ENCODE measurements around the gene LAG3.

DNA sequence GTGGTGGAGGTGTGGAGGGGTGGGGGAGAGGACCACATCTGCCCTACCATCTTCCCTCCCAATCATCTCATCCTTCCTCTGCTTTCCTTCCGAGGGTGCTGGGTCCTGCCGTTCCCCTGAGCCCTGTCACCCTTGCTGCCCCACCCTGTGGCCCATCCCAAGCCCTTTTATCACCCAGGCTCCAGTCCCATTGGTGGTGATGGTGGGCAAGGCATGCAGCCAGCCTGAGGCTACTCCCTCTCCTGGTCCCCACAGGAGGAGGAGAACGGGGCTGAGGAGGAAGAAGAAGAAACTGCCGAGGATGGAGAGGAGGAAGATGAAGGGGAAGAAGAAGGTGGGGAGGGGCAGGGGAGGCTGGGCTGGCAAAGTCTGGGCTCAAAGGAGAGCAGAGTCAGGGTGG is 2.7 kb upstream of the LAG3 start:
- TF ChIP-seq POLR2AphosphoS5 (IDR thresholded peaks at IDR 0.05; ENCODE audit: low read depth, low read length) = no peak
- TF ChIP-seq, protein P1, sequence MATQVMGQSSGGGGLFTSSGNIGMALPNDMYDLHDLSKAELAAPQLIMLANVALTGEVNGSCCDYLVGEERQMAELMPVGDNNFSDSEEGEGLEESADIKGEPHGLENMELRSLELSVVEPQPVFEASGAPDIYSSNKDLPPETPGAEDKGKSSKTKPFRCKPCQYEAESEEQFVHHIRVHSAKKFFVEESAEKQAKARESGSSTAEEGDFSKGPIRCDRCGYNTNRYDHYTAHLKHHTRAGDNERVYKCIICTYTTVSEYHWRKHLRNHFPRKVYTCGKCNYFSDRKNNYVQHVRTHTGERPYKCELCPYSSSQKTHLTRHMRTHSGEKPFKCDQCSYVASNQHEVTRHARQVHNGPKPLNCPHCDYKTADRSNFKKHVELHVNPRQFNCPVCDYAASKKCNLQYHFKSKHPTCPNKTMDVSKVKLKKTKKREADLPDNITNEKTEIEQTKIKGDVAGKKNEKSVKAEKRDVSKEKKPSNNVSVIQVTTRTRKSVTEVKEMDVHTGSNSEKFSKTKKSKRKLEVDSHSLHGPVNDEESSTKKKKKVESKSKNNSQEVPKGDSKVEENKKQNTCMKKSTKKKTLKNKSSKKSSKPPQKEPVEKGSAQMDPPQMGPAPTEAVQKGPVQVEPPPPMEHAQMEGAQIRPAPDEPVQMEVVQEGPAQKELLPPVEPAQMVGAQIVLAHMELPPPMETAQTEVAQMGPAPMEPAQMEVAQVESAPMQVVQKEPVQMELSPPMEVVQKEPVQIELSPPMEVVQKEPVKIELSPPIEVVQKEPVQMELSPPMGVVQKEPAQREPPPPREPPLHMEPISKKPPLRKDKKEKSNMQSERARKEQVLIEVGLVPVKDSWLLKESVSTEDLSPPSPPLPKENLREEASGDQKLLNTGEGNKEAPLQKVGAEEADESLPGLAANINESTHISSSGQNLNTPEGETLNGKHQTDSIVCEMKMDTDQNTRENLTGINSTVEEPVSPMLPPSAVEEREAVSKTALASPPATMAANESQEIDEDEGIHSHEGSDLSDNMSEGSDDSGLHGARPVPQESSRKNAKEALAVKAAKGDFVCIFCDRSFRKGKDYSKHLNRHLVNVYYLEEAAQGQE (IDR thresholded peaks at IDR 0.05; ENCODE audit: low read depth, low read length) = no peak
